A673 (cell line): ENCODE data around the gene SATB2. TPM values are rescaled to one million over a fixed set of nuclear protein-coding genes. Genes with fewer than 3 reads are reported as not detected.

Experiments
- BruUV-seq: library from RNA; stranded (reverse); fragments of 400-500 nt; replicated peaks from 2 replicates; lab custom pipeline; 2021; lab: Mats Ljungman, UMichigan
- CTCF ChIA-PET: fragments of 300-600 bp; sonication (Branson Sonifier 250); formaldehyde crosslinking; loops from one replicate; lab custom pipeline; 2022; ENCODE audit warnings: antibody characterized with exemption; lab: Charles Lee
- POLR2A ChIA-PET: fragments of 300-600 bp; sonication (Branson Sonifier 250); formaldehyde crosslinking; loops from one replicate; lab custom pipeline; 2022; ENCODE audit warnings: antibody characterized with exemption; ENCODE audit not compliant: low non-redundant PET; lab: Charles Lee
- DNase-seq: peaks from one replicate; pipeline ENCODE4 v3.0.0-alpha.2; 2015; ENCODE audit warnings: low spot score
- H3K27ac ChIP-seq: fragments of 200-600 bp; sonication (generic); 2 replicates; pipeline ENCODE4 v1.5.1; 2016; ENCODE audit warnings: mixed run types, low read depth, mild to moderate bottlenecking, mixed read lengths, antibody characterized with exemption, low read length; ENCODE audit not compliant: poor library complexity, severe bottlenecking
- H3K27me3 ChIP-seq: fragments of 200-600 bp; sonication (generic); replicated peaks from 2 replicates; pipeline ENCODE4 v1.6.1; 2017; ENCODE audit warnings: mixed run types, low read depth, mild to moderate bottlenecking, mixed read lengths, antibody characterized with exemption, low read length; ENCODE audit not compliant: insufficient read depth, poor library complexity
- H3K36me3 ChIP-seq: fragments of 200-600 bp; sonication (generic); 2 replicates; pipeline ENCODE4 v1.6.1; 2016; ENCODE audit warnings: mixed run types, mild to moderate bottlenecking, mixed read lengths, antibody characterized with exemption, low read length; ENCODE audit not compliant: insufficient read depth, poor library complexity, severe bottlenecking
- H3K4me1 ChIP-seq: fragments of 200-600 bp; sonication (generic); 2 replicates; pipeline ENCODE4 v1.6.1; 2017; ENCODE audit warnings: mixed run types, mild to moderate bottlenecking, mixed read lengths, antibody characterized with exemption, low read length; ENCODE audit not compliant: insufficient read depth, poor library complexity, severe bottlenecking
- H3K4me3 ChIP-seq: fragments of 200-600 bp; sonication (generic); 2 replicates; pipeline ENCODE4 v1.5.1; 2016; ENCODE audit warnings: low read depth, mixed run types, mild to moderate bottlenecking, mixed read lengths, low read length; ENCODE audit not compliant: poor library complexity, severe bottlenecking
- H3K9me3 ChIP-seq: fragments of 200-600 bp; sonication (generic); 2 replicates; pipeline ENCODE4 v1.6.1; 2016; ENCODE audit warnings: mixed run types, low read depth, mild to moderate bottlenecking, mixed read lengths, antibody characterized with exemption, low read length; ENCODE audit not compliant: poor library complexity, severe bottlenecking
- CTCF ChIP-seq: fragments of 300-800, 200-600 bp; sonication (generic); conservative IDR thresholded peaks from 2 replicates; pipeline ENCODE4 v1.5.1; 2017; ENCODE audit warnings: low read depth, mild to moderate bottlenecking, antibody characterized with exemption, low read length, moderate library complexity, mixed read lengths
- EZH2 ChIP-seq: fragments of 200-600 bp; sonication (generic); IDR thresholded peaks from 2 replicates; pipeline ENCODE4 v1.6.1; 2017; ENCODE audit warnings: borderline replicate concordance, low read depth, mild to moderate bottlenecking, mixed read lengths, antibody characterized with exemption, low read length; ENCODE audit not compliant: poor library complexity, severe bottlenecking
- intact Hi-C: fragments of 100-400 bp; cut with micrococcal nuclease; formaldehyde crosslinking; loops from one replicate; pipeline ENCODE4 v1.10.0; 2022; ENCODE audit not compliant: unreplicated experiment
- total RNA-seq: library from RNA; stranded (reverse); gene quantifications from 2 replicates; pipeline ENCODE4 v1.2.3, GENCODE V29; 2021

SATB2 gene
- total RNA-seq, 1 experiment from 2014 or later, result 23.2 TPM

GRCh38 chr2:199430214-199430613, 27.5 kb downstream of the SATB2 start:
- no peak overlapping the region for H3K4me3 ChIP-seq
- intact Hi-C loops, result loop anchor here (2.0 kb wide), 1 partner anchor 27 kb away; the partner anchor contains the start of gene SATB2
- H3K27me3 ChIP-seq, result no peaks in the 10 kb centered on the region
- no peaks in the 10 kb centered on the region for H3K9me3 ChIP-seq
- H3K36me3 ChIP-seq, result no peaks in the 10 kb centered on the region
- no peak overlapping the region for H3K27ac ChIP-seq
- peaks cover 39% of the 10 kb centered on the region for H3K4me1 ChIP-seq
- TF ChIP-seq CTCF (no peak), EZH2 (no peak)
- POLR2A ChIA-PET, result no interaction called here
- DNase-seq, result no peak
- no TSS peak for BruUV-seq
- CTCF ChIA-PET, result no interaction called here

- intact Hi-C loops, result no loop called here
Observed at GRCh38 chr2:199428291-199428690, 29.4 kb downstream of the SATB2 start.

GRCh38 chr2:199424160-199424559, 33.6 kb downstream of the SATB2 start:
- CTCF ChIA-PET, result no interaction called here
- Histone ChIP-seq H3K9me3 (no peaks in the 10 kb centered on the region), H3K4me3 (no peak overlapping the region), H3K4me1 (peaks cover 9% of the 10 kb centered on the region), H3K27me3 (no peaks in the 10 kb centered on the region), H3K36me3 (no peaks in the 10 kb centered on the region), H3K27ac (no peak overlapping the region)
- POLR2A ChIA-PET, result no interaction called here
- TF ChIP-seq CTCF (no peak), EZH2 (no peak)
- intact Hi-C loops, result no loop called here
- no peak for DNase-seq
- no TSS peak for BruUV-seq

More at GRCh38 chr2:199428291-199428690, 29.4 kb downstream of the SATB2 start:
- Histone ChIP-seq H3K9me3 (no peaks in the 10 kb centered on the region), H3K4me3 (no peak overlapping the region), H3K27me3 (no peaks in the 10 kb centered on the region), H3K4me1 (peaks cover 31% of the 10 kb centered on the region), H3K27ac (no peak overlapping the region), H3K36me3 (no peaks in the 10 kb centered on the region)
- no peak for DNase-seq
- ChIA-PET POLR2A (interaction anchor here (0.6 kb wide), 2 partner anchors 14 to 125 kb away, joined by 7 to 16 read pairs; no protein-coding TSS in a partner anchor), CTCF (no interaction called here)
- BruUV-seq, result no TSS peak
- TF ChIP-seq EZH2 (no peak), CTCF (no peak)
